SH-SY5Y (cell line): ENCODE data around the gene MICAL3.

Experiments
- GATA2 ChIP-seq: IDR thresholded peaks from 2 replicates; pipeline ENCODE4 v1.6.1; 2011; ENCODE audit warnings: mild to moderate bottlenecking, low read depth, low read length
- GATA3 ChIP-seq: IDR thresholded peaks from 2 replicates; pipeline ENCODE4 v1.6.1; 2011; ENCODE audit warnings: low read depth, mild to moderate bottlenecking, low read length, moderate library complexity

GRCh38 chr22:17919276-17920144 lies 104.9 kb downstream of the MICAL3 start:
- no peak for TF ChIP-seq GATA2
- TF ChIP-seq GATA3: no peak
